ENCODE results near the gene SRSF4.

GRCh38 chr1:29210278-29211085, 28.8 kb upstream of the SRSF4 start:
- TF ChIP-seq CTCF (IDR thresholded peaks at IDR 0.05; ENCODE audit: low read length), result no peak
- no peak for TF ChIP-seq EZH2 (IDR thresholded peaks at IDR 0.05; ENCODE audit: borderline replicate concordance, low read length)
